H1 (cell line): ENCODE measurements around the gene FRMPD4. TPM values are rescaled to one million over a fixed set of nuclear protein-coding genes. Genes with fewer than 3 reads are reported as not detected.

Source experiments
- CHD7 ChIP-seq: fragments of 300-600 bp; sonication (generic); IDR thresholded peaks from 2 replicates; pipeline ENCODE4 v1.7.1; 2012; ENCODE audit warnings: low read length, moderate library complexity, mild to moderate bottlenecking, inconsistent platforms; ENCODE audit not compliant: insufficient replicate concordance
- SP1 ChIP-seq: IDR thresholded peaks from 2 replicates; pipeline ENCODE4 v1.6.1; 2011; ENCODE audit warnings: low read depth, low read length
- polyA plus RNA-seq, 7 experiments: library from polyadenylated mRNA; depleted of rRNA in 3 of 7; stranded (reverse) in 5 of 7; unstranded in 2 of 7; fragments of >200 nt in 5 of 7; fragments of 200-250 nt in 2 of 7; gene quantifications; 1 replicate in 5 of 7; 2 replicates in 1 of 7; 4 replicates in 1 of 7; pipeline versions ENCODE4 v1.2.1 to v1.2.3, GENCODE V29; 2011 to 2013; ENCODE audit warnings: missing spikeins in 2 of 7, mixed read lengths in 2 of 7
- total RNA-seq: library from RNA; stranded (reverse); fragmentation: NEBNext Ultra II Directional; extraction: Animal tissue kit (Norgen Biotek cat#: 25700); gene quantifications from 2 replicates; pipeline ENCODE4 v1.2.1, GENCODE V29; 2021

Gene FRMPD4
- total and polyA plus RNA-seq, 2 of the 8 experiments (the other 6 are each of a cell fraction or from before 2014, with no cell fraction given): 0.02 to 0.37 TPM

- TF ChIP-seq CHD7 (no peak), SP1 (no peak)
- TF ChIP-seq, all 59 proteins: peak for 0
Measured at GRCh38 chrX:12463873-12464272, 325.6 kb downstream of the FRMPD4 start (continued).
